GM23338 (cell line): ENCODE measurements around the gene SIK2.

Experiments used
- CREB1 ChIP-seq: fragments of 250-450 bp; sonication (Bioruptor Pico); IDR thresholded peaks from 2 replicates; pipeline ENCODE4 v1.5.0; 2020; ENCODE audit warnings: low read depth, mild to moderate bottlenecking, moderate library complexity
- CTCF ChIP-seq, 2 experiments: fragments of 200-600 bp in 1 of 2; sonication (generic) in 1 of 2; conservative IDR thresholded peaks; 2 replicates each; pipeline versions ENCODE4 v1.5.1 to v1.6.1; 2016 to 2017; ENCODE audit warnings: antibody characterized with exemption in 2 of 2, low read depth in 2 of 2, mild to moderate bottlenecking in 2 of 2, moderate library complexity in 1 of 2
- EZH2 ChIP-seq: fragments of 200-600 bp; sonication (generic); IDR thresholded peaks from one replicate; pipeline ENCODE4 v1.8.0; 2017; ENCODE audit warnings: antibody characterized with exemption, mild to moderate bottlenecking, low read depth; ENCODE audit not compliant: unreplicated experiment
- EZH2phosphoT487 ChIP-seq: fragments of 200-600 bp; sonication (generic); IDR thresholded peaks from one replicate; pipeline ENCODE4 v1.8.1; 2018; ENCODE audit warnings: antibody characterized with exemption; ENCODE audit not compliant: unreplicated experiment
- JUNB ChIP-seq: IDR thresholded peaks from one replicate; pipeline ENCODE4 v1.6.1; 2016; ENCODE audit warnings: antibody characterized with exemption; ENCODE audit not compliant: unreplicated experiment
- POLR2AphosphoS5 ChIP-seq: IDR thresholded peaks from 2 replicates; pipeline ENCODE4 v1.6.1; 2016; ENCODE audit warnings: antibody characterized with exemption, low read depth
- STAT1 ChIP-seq: IDR thresholded peaks from one replicate; pipeline ENCODE4 v1.6.1; 2016; ENCODE audit warnings: antibody characterized with exemption; ENCODE audit not compliant: unreplicated experiment
- ZNF331 ChIP-seq: fragments of 250-450 bp; sonication (Bioruptor Pico); IDR thresholded peaks from 2 replicates; pipeline ENCODE4 v1.5.0; 2020; ENCODE audit warnings: low read depth, mild to moderate bottlenecking, moderate library complexity
- ZNF462 ChIP-seq: fragments of 250-450 bp; sonication (Bioruptor Pico); IDR thresholded peaks from 2 replicates; pipeline ENCODE4 v1.5.0; 2020; ENCODE audit warnings: mild to moderate bottlenecking, moderate library complexity
- TF ChIP-seq, protein P1 (sequence below): IDR thresholded peaks from one replicate; pipeline ENCODE4 v1.6.1; 2018; ENCODE audit warnings: antibody characterized with exemption; ENCODE audit not compliant: unreplicated experiment
- TF ChIP-seq, protein P2 (sequence below): IDR thresholded peaks from 2 replicates; pipeline ENCODE4 v1.6.1; 2016; ENCODE audit warnings: antibody characterized with exemption

DNA sequence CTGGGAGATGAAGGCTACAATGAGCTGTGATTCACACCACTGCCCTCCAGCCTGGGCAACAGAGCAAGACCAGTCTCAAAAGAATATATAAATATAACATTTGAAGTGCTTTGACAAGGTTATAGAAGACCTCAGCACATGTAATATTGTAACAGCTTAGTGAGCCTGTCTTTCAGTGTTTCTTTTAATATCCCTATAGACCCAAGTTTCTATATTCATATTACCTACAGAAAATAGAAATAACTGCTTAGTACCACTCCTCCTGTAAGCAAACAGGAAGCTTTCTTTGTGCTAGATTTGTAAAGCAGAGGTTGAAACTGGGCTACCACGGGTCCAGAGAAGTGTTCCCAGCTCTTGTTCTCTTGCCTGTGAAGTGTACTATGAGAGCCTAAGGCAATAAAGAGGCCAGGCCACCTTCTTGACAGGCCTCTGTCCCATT is 95.7 kb downstream of the SIK2 start:
- TF ChIP-seq, protein P1, sequence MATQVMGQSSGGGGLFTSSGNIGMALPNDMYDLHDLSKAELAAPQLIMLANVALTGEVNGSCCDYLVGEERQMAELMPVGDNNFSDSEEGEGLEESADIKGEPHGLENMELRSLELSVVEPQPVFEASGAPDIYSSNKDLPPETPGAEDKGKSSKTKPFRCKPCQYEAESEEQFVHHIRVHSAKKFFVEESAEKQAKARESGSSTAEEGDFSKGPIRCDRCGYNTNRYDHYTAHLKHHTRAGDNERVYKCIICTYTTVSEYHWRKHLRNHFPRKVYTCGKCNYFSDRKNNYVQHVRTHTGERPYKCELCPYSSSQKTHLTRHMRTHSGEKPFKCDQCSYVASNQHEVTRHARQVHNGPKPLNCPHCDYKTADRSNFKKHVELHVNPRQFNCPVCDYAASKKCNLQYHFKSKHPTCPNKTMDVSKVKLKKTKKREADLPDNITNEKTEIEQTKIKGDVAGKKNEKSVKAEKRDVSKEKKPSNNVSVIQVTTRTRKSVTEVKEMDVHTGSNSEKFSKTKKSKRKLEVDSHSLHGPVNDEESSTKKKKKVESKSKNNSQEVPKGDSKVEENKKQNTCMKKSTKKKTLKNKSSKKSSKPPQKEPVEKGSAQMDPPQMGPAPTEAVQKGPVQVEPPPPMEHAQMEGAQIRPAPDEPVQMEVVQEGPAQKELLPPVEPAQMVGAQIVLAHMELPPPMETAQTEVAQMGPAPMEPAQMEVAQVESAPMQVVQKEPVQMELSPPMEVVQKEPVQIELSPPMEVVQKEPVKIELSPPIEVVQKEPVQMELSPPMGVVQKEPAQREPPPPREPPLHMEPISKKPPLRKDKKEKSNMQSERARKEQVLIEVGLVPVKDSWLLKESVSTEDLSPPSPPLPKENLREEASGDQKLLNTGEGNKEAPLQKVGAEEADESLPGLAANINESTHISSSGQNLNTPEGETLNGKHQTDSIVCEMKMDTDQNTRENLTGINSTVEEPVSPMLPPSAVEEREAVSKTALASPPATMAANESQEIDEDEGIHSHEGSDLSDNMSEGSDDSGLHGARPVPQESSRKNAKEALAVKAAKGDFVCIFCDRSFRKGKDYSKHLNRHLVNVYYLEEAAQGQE: no peak
- no peak for TF ChIP-seq CTCF (conservative IDR thresholded peaks at IDR 0.05; ENCODE audit: low read depth in 2 of 2)
- no peak for TF ChIP-seq EZH2
- TF ChIP-seq EZH2phosphoT487: no peak
- no peak for TF ChIP-seq STAT1
- TF ChIP-seq POLR2AphosphoS5: no peak
- TF ChIP-seq, protein P2, sequence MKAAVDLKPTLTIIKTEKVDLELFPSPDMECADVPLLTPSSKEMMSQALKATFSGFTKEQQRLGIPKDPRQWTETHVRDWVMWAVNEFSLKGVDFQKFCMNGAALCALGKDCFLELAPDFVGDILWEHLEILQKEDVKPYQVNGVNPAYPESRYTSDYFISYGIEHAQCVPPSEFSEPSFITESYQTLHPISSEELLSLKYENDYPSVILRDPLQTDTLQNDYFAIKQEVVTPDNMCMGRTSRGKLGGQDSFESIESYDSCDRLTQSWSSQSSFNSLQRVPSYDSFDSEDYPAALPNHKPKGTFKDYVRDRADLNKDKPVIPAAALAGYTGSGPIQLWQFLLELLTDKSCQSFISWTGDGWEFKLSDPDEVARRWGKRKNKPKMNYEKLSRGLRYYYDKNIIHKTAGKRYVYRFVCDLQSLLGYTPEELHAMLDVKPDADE: no peak
- no peak for TF ChIP-seq CREB1 (CRISPR knock-in tag)
- TF ChIP-seq JUNB: no peak
- no peak for TF ChIP-seq ZNF331
- no peak for TF ChIP-seq ZNF462 (CRISPR knock-in tag)
